K562 (cell line): Measurements from ENCODE around the gene CYP26A1. TPM values are rescaled to one million over a fixed set of nuclear protein-coding genes. Genes with fewer than 3 reads are reported as not detected.
A peak's percentile ranks its signal among the peaks of the same experiment; 100 is the strongest.

Experiments used
- ARID2 ChIP-seq: fragments of 450-650 bp; IDR thresholded peaks from 2 replicates; pipeline ENCODE4 v1.6.1; 2017; ENCODE audit warnings: antibody characterized with exemption, mild to moderate bottlenecking
- CBFA2T2 ChIP-seq: fragments of 450-650 bp; conservative IDR thresholded peaks from 2 replicates; pipeline ENCODE4 v1.6.1; 2017; ENCODE audit warnings: mild to moderate bottlenecking
- CBFB ChIP-seq: sonication (generic); formaldehyde crosslinking; IDR thresholded peaks from 2 replicates; pipeline ENCODE4 v1.4.0; 2020; ENCODE audit warnings: mild to moderate bottlenecking, missing genetic modification reagents
- CBX5 ChIP-seq: IDR thresholded peaks from 2 replicates; pipeline ENCODE4 v1.6.1; 2014; ENCODE audit warnings: low read depth, borderline replicate concordance
- E2F8 ChIP-seq: fragments of 450-650 bp; IDR thresholded peaks from 2 replicates; pipeline ENCODE4 v1.7.1; 2018; ENCODE audit warnings: mild to moderate bottlenecking, low read depth; ENCODE audit not compliant: partially characterized antibody
- GATAD2A ChIP-seq: fragments of 450-650 bp; IDR thresholded peaks from 2 replicates; pipeline ENCODE4 v1.6.1; 2017
- GTF2A2 ChIP-seq: IDR thresholded peaks from 2 replicates; pipeline ENCODE4 v1.6.1; 2016; ENCODE audit warnings: mild to moderate bottlenecking, missing genetic modification characterization, missing compliant biosample characterization
- HDGF ChIP-seq: fragments of 450-650 bp; IDR thresholded peaks from 2 replicates; pipeline ENCODE4 v1.6.1; 2016
- MAFG ChIP-seq: fragments of 450-650 bp; conservative IDR thresholded peaks from 2 replicates; pipeline ENCODE4 v1.6.1; 2016; ENCODE audit warnings: missing genetic modification characterization, missing compliant biosample characterization
- MBD2 ChIP-seq: sonication (generic); IDR thresholded peaks from 2 replicates; pipeline ENCODE4 v1.6.1; 2016; ENCODE audit warnings: low read depth, borderline replicate concordance
- MEIS2 ChIP-seq: fragments of 450-650 bp; IDR thresholded peaks from 2 replicates; pipeline ENCODE4 v1.6.1; 2014; ENCODE audit warnings: mild to moderate bottlenecking; ENCODE audit not compliant: partially characterized antibody
- MTA2 ChIP-seq: fragments of 450-650 bp; IDR thresholded peaks from 2 replicates; pipeline ENCODE4 v1.6.1; 2016; ENCODE audit warnings: low read depth
- RAD21 ChIP-seq, 2 experiments: fragments of 250-450 bp in 1 of 2; fragments of 450-650 bp in 1 of 2; sonication (Bioruptor Pico) in 1 of 2; formaldehyde crosslinking in 1 of 2; IDR thresholded peaks in 1 of 2; conservative IDR thresholded peaks in 1 of 2; 2 replicates each; pipeline versions ENCODE4 v1.4.0 to v1.8.0; 2020 to 2022; ENCODE audit warnings: mild to moderate bottlenecking in 2 of 2, moderate library complexity in 1 of 2
- RBBP5 ChIP-seq: fragments of 200-600 bp; sonication (generic); IDR thresholded peaks from 2 replicates; pipeline ENCODE4 v1.6.1; 2012; ENCODE audit warnings: borderline replicate concordance, mild to moderate bottlenecking, low read length, control low read depth, inconsistent platforms; ENCODE audit not compliant: insufficient read depth, poor library complexity, severe bottlenecking
- REST ChIP-seq, 2 experiments: fragments of 450-650 bp; formaldehyde crosslinking in 1 of 2; IDR thresholded peaks; 2 replicates each; pipeline versions ENCODE4 v1.4.0 to v1.6.1; 2014 to 2020; ENCODE audit warnings: mild to moderate bottlenecking in 2 of 2, borderline replicate concordance in 1 of 2, low read depth in 1 of 2
- SMAD2 ChIP-seq: fragments of 150-350 bp; IDR thresholded peaks from 2 replicates; pipeline ENCODE4 v1.6.1; 2014; ENCODE audit warnings: low read depth, mild to moderate bottlenecking, low read length
- SREBF1 ChIP-seq: fragments of 150-350 bp; IDR thresholded peaks from 2 replicates; pipeline ENCODE4 v1.6.1; 2014; ENCODE audit warnings: antibody characterized with exemption, low read depth, low read length, borderline replicate concordance
- ZNF12 ChIP-seq: sonication (generic); formaldehyde crosslinking; IDR thresholded peaks from 2 replicates; pipeline ENCODE4 v1.4.0; 2020; ENCODE audit warnings: mild to moderate bottlenecking, missing genetic modification reagents
- ZNF3 ChIP-seq: fragments of 250-450 bp; sonication (Bioruptor Pico); IDR thresholded peaks from 2 replicates; pipeline ENCODE4 v1.5.0; 2021; ENCODE audit warnings: mild to moderate bottlenecking, moderate library complexity
- ZNF780A ChIP-seq: fragments of 250-450 bp; sonication (Bioruptor Pico); IDR thresholded peaks from 2 replicates; pipeline ENCODE4 v1.5.0; 2021; ENCODE audit warnings: mild to moderate bottlenecking
- polyA plus RNA-seq, 8 experiments: library from polyadenylated mRNA; depleted of rRNA in 4 of 8; stranded (reverse) in 5 of 8; unstranded in 3 of 8; fragments of >200 nt; fragmentation: Nextera tagmentation in 2 of 8; fragmentation: Illumina TruSeq in 1 of 8; extraction: Ambion mirVana in 2 of 8; extraction: Trizol in 1 of 8; gene quantifications; 2 replicates each; pipeline versions ENCODE4 v1.2.1 to v1.2.3, GENCODE V29; 2011 to 2014; ENCODE audit warnings: inconsistent platforms in 1 of 8, missing spikeins in 1 of 8
- total RNA-seq, 7 experiments: library from RNA; depleted of rRNA in 6 of 7; stranded (reverse); fragments of >200 nt in 6 of 7; fragmentation: Illumina TruSeq in 2 of 7; extraction: Trizol in 2 of 7; gene quantifications; 2 replicates each; pipeline versions ENCODE4 v1.2.1 to v1.2.3, GENCODE V29; 2011 to 2021; ENCODE audit warnings: low replicate concordance in 1 of 7

Gene CYP26A1
- total and polyA plus RNA-seq, 9 of the 15 experiments (the other 6 are each of a cell fraction or from before 2014, with no cell fraction given) = 0.11 to 5.1 (median 1.6) TPM

GRCh38 chr10:93071674-93072224 lies 1.9 kb upstream of the CYP26A1 start (continued):
- TF ChIP-seq REST (IDR thresholded peaks at IDR 0.05; ENCODE audit: borderline replicate concordance) = peak; percentile 78
- TF ChIP-seq REST (CRISPR knock-in tag; IDR thresholded peaks at IDR 0.05; ENCODE audit: low read depth) = no peak
- no peak for TF ChIP-seq GTF2A2 (tag)
- TF ChIP-seq ZNF12 (CRISPR knock-in tag) = no peak
- TF ChIP-seq CBFB (CRISPR knock-in tag) = no peak
- TF ChIP-seq MTA2 = no peak
- TF ChIP-seq HDGF = no peak
- TF ChIP-seq ZNF3 = no peak
- TF ChIP-seq MAFG (tag) = no peak
- TF ChIP-seq CBFA2T2 = peak; percentile 22
- TF ChIP-seq GATAD2A = no peak
- TF ChIP-seq SREBF1 = no peak
- TF ChIP-seq MEIS2 = peak; percentile 38
- TF ChIP-seq RAD21 (CRISPR knock-in tag; conservative IDR thresholded peaks at IDR 0.05 in 1 of 2, IDR thresholded peaks at IDR 0.05 in 1 of 2) = peak in 1 of 2 experiments; percentile 15; a peak in 1 of 4 replicates
- no peak for TF ChIP-seq ARID2
- TF ChIP-seq RBBP5 = peak; percentile 32
- no peak for TF ChIP-seq CBX5
- TF ChIP-seq MBD2 = peak; percentile 72
- TF ChIP-seq ZNF780A (CRISPR knock-in tag) = no peak
- no peak for TF ChIP-seq SMAD2
- no peak for TF ChIP-seq E2F8
